Epithelial cell of proximal tubule (primary cell): Measurements from ENCODE around the gene MRPS18C. TPM values are rescaled to one million over a fixed set of nuclear protein-coding genes. Genes with fewer than 3 reads are reported as not detected.
"Not testable (repeated sequence)": the region's sequence is repeated elsewhere in the genome, so short reads cannot be mapped to it uniquely, and the experiment has no call there.

ENCODE experiments used
- DNase-seq: peaks from one replicate; pipeline ENCODE4 v3.0.0-alpha.2; 2011; ENCODE audit warnings: low read depth
- H3K4me3 ChIP-seq: 2 replicates; pipeline ENCODE4 v1.5.1; 2011; ENCODE audit warnings: low read depth, mild to moderate bottlenecking, low read length
- total RNA-seq: library from RNA; depleted of rRNA; stranded (reverse); fragments of >200 nt; gene quantifications from 2 replicates; pipeline ENCODE4 v1.2.3, GENCODE V29; 2015
- TF ChIP-seq, protein P1 (sequence below): conservative IDR thresholded peaks from 2 replicates; pipeline ENCODE4 v1.5.1; 2012; ENCODE audit warnings: low read depth, mild to moderate bottlenecking, low read length

The MRPS18C gene
- total RNA-seq, 1 donor from 2014 or later = 19.0 TPM

DNA sequence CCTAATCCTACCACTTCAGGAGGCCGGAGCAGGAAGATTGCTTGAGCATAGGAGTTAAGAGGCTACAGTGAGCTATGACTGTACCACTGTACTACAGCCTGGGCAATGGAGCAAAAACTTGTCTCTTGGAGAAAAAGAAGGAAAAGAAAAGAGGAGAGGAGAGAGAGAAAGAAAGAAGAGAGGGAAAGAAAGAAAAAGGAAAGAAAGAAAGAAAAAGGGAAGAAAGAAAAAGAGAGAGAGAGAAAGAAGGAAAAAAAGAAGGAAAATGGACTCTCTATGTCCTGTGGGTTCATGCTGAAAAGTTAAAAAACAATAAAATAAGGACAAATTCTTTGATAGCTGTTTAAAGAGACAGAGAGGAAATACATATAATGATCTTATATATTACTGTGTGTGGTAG, 42.3 kb downstream of the MRPS18C start:
- TF ChIP-seq, protein P1, sequence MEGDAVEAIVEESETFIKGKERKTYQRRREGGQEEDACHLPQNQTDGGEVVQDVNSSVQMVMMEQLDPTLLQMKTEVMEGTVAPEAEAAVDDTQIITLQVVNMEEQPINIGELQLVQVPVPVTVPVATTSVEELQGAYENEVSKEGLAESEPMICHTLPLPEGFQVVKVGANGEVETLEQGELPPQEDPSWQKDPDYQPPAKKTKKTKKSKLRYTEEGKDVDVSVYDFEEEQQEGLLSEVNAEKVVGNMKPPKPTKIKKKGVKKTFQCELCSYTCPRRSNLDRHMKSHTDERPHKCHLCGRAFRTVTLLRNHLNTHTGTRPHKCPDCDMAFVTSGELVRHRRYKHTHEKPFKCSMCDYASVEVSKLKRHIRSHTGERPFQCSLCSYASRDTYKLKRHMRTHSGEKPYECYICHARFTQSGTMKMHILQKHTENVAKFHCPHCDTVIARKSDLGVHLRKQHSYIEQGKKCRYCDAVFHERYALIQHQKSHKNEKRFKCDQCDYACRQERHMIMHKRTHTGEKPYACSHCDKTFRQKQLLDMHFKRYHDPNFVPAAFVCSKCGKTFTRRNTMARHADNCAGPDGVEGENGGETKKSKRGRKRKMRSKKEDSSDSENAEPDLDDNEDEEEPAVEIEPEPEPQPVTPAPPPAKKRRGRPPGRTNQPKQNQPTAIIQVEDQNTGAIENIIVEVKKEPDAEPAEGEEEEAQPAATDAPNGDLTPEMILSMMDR = no peak
- no peak overlapping the region for H3K4me3 ChIP-seq
- DNase-seq = no peak

GRCh38 chr4:83501671-83502070, 45.8 kb downstream of the MRPS18C start:
- not testable (repeated sequence) for H3K4me3 ChIP-seq, DNase-seq

DNA sequence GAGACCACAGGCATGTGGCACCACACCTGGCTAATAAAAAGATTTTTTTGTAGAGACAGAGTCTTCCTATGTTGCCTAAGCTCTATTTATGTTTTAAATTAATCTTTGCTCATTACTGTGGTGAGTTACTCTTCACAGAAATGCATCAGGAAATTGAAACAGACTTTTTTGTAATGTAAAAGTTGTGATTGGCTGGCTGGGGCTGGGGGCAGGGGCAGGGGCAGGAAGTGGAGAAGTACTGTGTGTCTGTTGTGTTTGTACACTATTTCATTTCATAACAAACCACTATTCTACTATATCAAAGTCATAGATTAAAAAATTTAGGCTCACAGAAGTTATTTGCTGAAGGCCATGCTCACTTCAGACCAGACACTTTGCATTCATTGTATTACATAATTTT, 48.1 kb downstream of the MRPS18C start:
- no peak for DNase-seq
- H3K4me3 ChIP-seq = no peak overlapping the region
- TF ChIP-seq, protein P1 = no peak

DNA sequence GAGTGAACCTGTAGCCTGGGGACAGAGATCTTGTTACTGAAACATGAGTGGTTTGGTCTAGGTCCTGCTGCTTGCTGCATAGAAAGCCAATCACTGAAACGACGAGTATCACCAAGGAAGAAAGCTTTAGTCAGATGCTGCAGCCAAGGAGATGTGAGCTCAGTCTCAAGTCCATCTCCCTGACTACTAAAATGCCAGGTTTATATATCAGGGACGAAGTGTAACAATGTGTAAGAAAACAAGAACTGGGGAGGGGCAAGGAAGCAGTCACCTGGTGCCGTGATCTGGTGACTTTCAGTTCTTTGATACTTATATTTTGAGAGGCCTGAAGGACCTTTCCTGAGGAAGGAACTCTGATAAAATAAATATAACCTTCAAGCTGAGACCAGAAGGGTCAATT, 48.6 kb downstream of the MRPS18C start:
- TF ChIP-seq, protein P1 = no peak
- no peak overlapping the region for H3K4me3 ChIP-seq
- no peak for DNase-seq

GRCh38 chr4:83504996-83505395, 49.1 kb downstream of the MRPS18C start:
- H3K4me3 ChIP-seq = no peak overlapping the region
- DNase-seq = no peak
- TF ChIP-seq, protein P1 = no peak

DNA sequence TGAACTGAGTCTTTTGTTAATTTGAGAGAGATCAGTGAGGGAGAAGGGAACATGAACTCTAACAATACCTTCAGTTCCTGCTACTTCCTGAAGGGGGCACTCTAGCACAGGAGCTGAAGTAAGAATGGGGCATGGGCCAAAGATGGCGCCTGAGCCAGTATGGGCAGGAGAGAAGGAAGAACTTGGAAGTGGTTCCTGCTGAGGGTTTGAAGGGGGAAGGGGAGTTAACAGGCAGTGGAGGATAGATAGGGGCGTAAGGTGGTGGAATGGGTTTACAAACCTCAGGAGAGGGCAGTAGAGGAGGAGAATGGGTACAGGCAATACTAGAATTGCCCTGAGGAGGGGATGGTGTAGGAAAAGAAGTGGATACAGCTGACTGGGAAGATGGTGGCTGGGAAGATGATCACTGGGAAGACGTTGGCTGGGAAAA, 53.3 kb downstream of the MRPS18C start:
- TF ChIP-seq, protein P1 = peak; percentile 79
- H3K4me3 ChIP-seq, DNase-seq: not testable (repeated sequence)

DNA sequence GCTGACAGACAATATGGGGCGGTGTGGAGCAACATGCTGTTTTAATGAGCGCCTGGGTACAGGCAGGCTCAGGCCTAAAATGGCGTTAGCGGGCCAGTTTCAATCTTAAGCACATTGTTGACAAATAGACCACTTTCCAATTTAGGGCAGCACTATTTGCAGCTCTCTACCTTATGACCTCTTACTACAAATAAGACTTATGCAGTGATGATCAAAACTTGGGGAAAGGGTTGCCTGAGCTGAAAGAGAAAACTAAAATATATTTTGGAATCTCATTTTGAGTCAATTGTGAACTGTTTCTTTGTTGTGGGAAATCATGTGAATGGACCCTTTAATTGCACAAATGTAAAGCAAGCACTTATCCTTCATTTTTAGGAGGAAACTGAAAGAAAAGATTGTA, 54.6 kb downstream of the MRPS18C start:
- no peak overlapping the region for H3K4me3 ChIP-seq
- TF ChIP-seq, protein P1 = no peak

More for the DNA sequence above, 54.6 kb downstream of the MRPS18C start:
- DNase-seq = no peak

Other genes with a start within 250 kb of the MRPS18C start
- 28.8 and 36.4 TPM in 2 replicates for gene COQ2, start 171.3 kb upstream of the MRPS18C start, total RNA-seq
- gene HPSE, start 121.2 kb upstream of the MRPS18C start, total RNA-seq = 0.69 and 3.8 TPM in 2 replicates
- 5.8 and 8.6 TPM in 2 replicates for gene HELQ, start 235 bp upstream of the MRPS18C start, total RNA-seq
- 11.3 and 11.9 TPM in 2 replicates for gene ABRAXAS1, start 29.0 kb downstream of the MRPS18C start, total RNA-seq
- 26.4 and 45.9 TPM in 2 replicates for gene GPAT3, start 80.0 kb downstream of the MRPS18C start, total RNA-seq